HCT116 (cell line): ENCODE measurements around the gene PANK1. TPM values are rescaled to one million over a fixed set of nuclear protein-coding genes. Genes with fewer than 3 reads are reported as not detected.

ENCODE experiments used
- ATAC-seq: fragments of 200-7000 bp; cut with Tn5 transposase; 2 replicates; pipeline ENCODE4 v1.9.1; 2020; ENCODE audit warnings: mild to moderate bottlenecking, moderate library complexity
- BruUV-seq: library from RNA; stranded (reverse); fragments of 400-500 nt; replicated peaks from 2 replicates; lab custom pipeline; 2021; lab: Mats Ljungman, UMichigan
- CTCF ChIA-PET: fragments of 300-600 bp; sonication (Branson Sonifier 250); formaldehyde crosslinking; loops from one replicate; lab custom pipeline; 2021; ENCODE audit warnings: antibody characterized with exemption; lab: Charles Lee
- POLR2A ChIA-PET: fragments of 300-600, 350-600 bp; sonication (Branson Sonifier 250); formaldehyde crosslinking; loops from one replicate; lab custom pipeline; 2021; ENCODE audit warnings: antibody characterized with exemption; lab: Charles Lee
- RAD21 ChIA-PET, 2 experiments: fragments of 300-600 bp; sonication (Branson Sonifier 250); formaldehyde crosslinking; loops; one replicate each; lab custom pipeline; 2023; ENCODE audit warnings: low total read pairs in 2 of 2; ENCODE audit not compliant: uncharacterized antibody in 2 of 2, unreplicated experiment in 2 of 2, low non-redundant PET in 1 of 2; lab: Charles Lee
- DNase-seq: peaks from one replicate; pipeline ENCODE4 v3.0.0-alpha.2; 2010; ENCODE audit warnings: low read depth, low spot score
- H2AFZ ChIP-seq: fragments of 200-600 bp; shearing (Covaris generic), sonication (generic); 2 replicates; pipeline ENCODE4 v1.6.1; 2017; ENCODE audit warnings: low read depth, mixed run types, mixed read lengths, antibody characterized with exemption, low read length; ENCODE audit not compliant: poor library complexity, severe bottlenecking
- H3K27ac ChIP-seq: 2 replicates; pipeline ENCODE4 v1.5.1; 2012; ENCODE audit warnings: low read depth, low read length
- H3K27me3 ChIP-seq: fragments of 200-600 bp; sonication (generic); 2 replicates; pipeline ENCODE4 v1.6.1; 2016; ENCODE audit warnings: mixed run types, low read length, mixed read lengths; ENCODE audit not compliant: insufficient read depth
- H3K36me3 ChIP-seq, 2 experiments: fragments of 200-500 bp in 1 of 2; fragments of 200-600 bp in 1 of 2; sonication (Bioruptor generic) in 1 of 2; sonication (generic) in 1 of 2; 2 replicates each; pipeline versions ENCODE4 v1.5.1 to v1.6.1; 2014 to 2016; ENCODE audit warnings: low read length in 2 of 2, inconsistent platforms in 1 of 2, mixed read lengths in 1 of 2, mixed run types in 1 of 2; ENCODE audit not compliant: insufficient read depth in 2 of 2, control insufficient read depth in 1 of 2
- H3K4me1 ChIP-seq, 2 experiments: fragments of 200-600 bp in 1 of 2; sonication (generic) in 1 of 2; 2 replicates each; pipeline versions ENCODE4 v1.5.1 to v1.6.1; 2012 to 2017; ENCODE audit warnings: low read length in 2 of 2, inconsistent platforms in 1 of 2, mild to moderate bottlenecking in 1 of 2, mixed read lengths in 1 of 2, mixed run types in 1 of 2, moderate library complexity in 1 of 2; ENCODE audit not compliant: insufficient read depth in 2 of 2, control insufficient read depth in 1 of 2
- H3K4me2 ChIP-seq: fragments of 200-600 bp; sonication (generic); 2 replicates; pipeline ENCODE4 v1.6.1; 2017; ENCODE audit warnings: mixed run types, low read length, mixed read lengths
- H3K4me3 ChIP-seq, 2 experiments: fragments of 200-600 bp in 1 of 2; sonication (generic) in 1 of 2; replicated peaks in 1 of 2; 2 replicates each; pipeline ENCODE4 v1.5.1; 2011 to 2016; ENCODE audit warnings: low read length in 2 of 2, control low read depth in 1 of 2, low read depth in 1 of 2, mild to moderate bottlenecking in 1 of 2, mixed read lengths in 1 of 2, mixed run types in 1 of 2
- H3K79me2 ChIP-seq: fragments of 200-600 bp; sonication (generic); 2 replicates; pipeline ENCODE4 v1.6.1; 2017; ENCODE audit warnings: mild to moderate bottlenecking, mixed run types, low read length, moderate library complexity, mixed read lengths; ENCODE audit not compliant: insufficient read depth
- H3K9ac ChIP-seq: fragments of 200-600 bp; sonication (generic); 2 replicates; pipeline ENCODE4 v1.6.1; 2016; ENCODE audit warnings: low read length, mixed read lengths
- H3K9me2 ChIP-seq: fragments of 200-600 bp; sonication (generic), shearing (Covaris generic); 2 replicates; pipeline ENCODE4 v1.6.1; 2017; ENCODE audit warnings: mixed run types, mild to moderate bottlenecking, moderate library complexity; ENCODE audit not compliant: insufficient read depth
- H3K9me3 ChIP-seq, 2 experiments: fragments of 200-500 bp in 1 of 2; fragments of 200-600 bp in 1 of 2; sonication (Bioruptor generic) in 1 of 2; sonication (generic) in 1 of 2; 2 replicates each; pipeline ENCODE4 v1.6.1; 2014 to 2017; ENCODE audit warnings: low read length in 2 of 2, mixed read lengths in 2 of 2, inconsistent platforms in 1 of 2, low read depth in 1 of 2, mild to moderate bottlenecking in 1 of 2, mixed run types in 1 of 2, moderate library complexity in 1 of 2; ENCODE audit not compliant: control insufficient read depth in 1 of 2, insufficient read depth in 1 of 2
- H4K20me1 ChIP-seq: fragments of 200-600 bp; sonication (generic), shearing (Covaris generic); 2 replicates; pipeline ENCODE4 v1.6.1; 2017; ENCODE audit warnings: mixed run types, mild to moderate bottlenecking, moderate library complexity; ENCODE audit not compliant: insufficient read depth
- CEBPB ChIP-seq: IDR thresholded peaks from 2 replicates; pipeline ENCODE4 v1.6.1; 2012; ENCODE audit warnings: low read depth
- CTCF ChIP-seq, 3 experiments: fragments of 200-600 bp in 1 of 3; sonication (generic) in 1 of 3; IDR thresholded peaks in 2 of 3; conservative IDR thresholded peaks in 1 of 3; 2 replicates each; pipeline ENCODE4 v1.5.1; 2012 to 2017; ENCODE audit warnings: low read depth in 2 of 3, low read length in 2 of 3, antibody characterized with exemption in 1 of 3, borderline replicate concordance in 1 of 3, control low read depth in 1 of 3, mild to moderate bottlenecking in 1 of 3, mixed read lengths in 1 of 3, mixed run types in 1 of 3, moderate library complexity in 1 of 3; ENCODE audit not compliant: insufficient read depth in 1 of 3
- EGR1 ChIP-seq: IDR thresholded peaks from 2 replicates; pipeline ENCODE4 v1.6.1; 2012; ENCODE audit warnings: low read depth
- EZH2phosphoT487 ChIP-seq: fragments of 200-600 bp; IDR thresholded peaks from 2 replicates; pipeline ENCODE4 v1.6.1; 2018; ENCODE audit warnings: antibody characterized with exemption, borderline replicate concordance
- FOSL1 ChIP-seq: IDR thresholded peaks from 2 replicates; pipeline ENCODE4 v1.6.1; 2012; ENCODE audit warnings: low read depth
- JUND ChIP-seq: IDR thresholded peaks from 2 replicates; pipeline ENCODE4 v1.6.1; 2012
- MAX ChIP-seq: IDR thresholded peaks from 2 replicates; pipeline ENCODE4 v1.6.1; 2012
- POLR2A ChIP-seq: IDR thresholded peaks from 2 replicates; pipeline ENCODE4 v1.7.0; 2011; ENCODE audit warnings: borderline replicate concordance; ENCODE audit not compliant: insufficient read depth, insufficient read length; ENCODE audit errors: extremely low read depth
- POLR2AphosphoS5 ChIP-seq: IDR thresholded peaks from 2 replicates; pipeline ENCODE4 v1.6.1; 2011; ENCODE audit warnings: mild to moderate bottlenecking, low read depth, low read length, moderate library complexity
- SP1 ChIP-seq: IDR thresholded peaks from 2 replicates; pipeline ENCODE4 v1.6.1; 2012; ENCODE audit warnings: low read depth
- YY1 ChIP-seq: IDR thresholded peaks from 2 replicates; pipeline ENCODE4 v1.6.1; 2011; ENCODE audit warnings: low read length, low read depth, moderate library complexity, mild to moderate bottlenecking; ENCODE audit not compliant: insufficient replicate concordance; ENCODE audit errors: extremely low read depth
- ZFX ChIP-seq: fragments of 450-650 bp; IDR thresholded peaks from 2 replicates; pipeline ENCODE4 v1.6.1; 2017
- intact Hi-C: fragments of 100-400 bp; cut with micrococcal nuclease; formaldehyde crosslinking; loops from 2 replicates; pipeline ENCODE4 v1.10.0; 2022
- microRNA counts: library from miRNA; unstranded; fragments of <30 nt; microRNA quantifications from one replicate; lab custom pipeline; 2015
- microRNA-seq: library from miRNA; unstranded; fragments of <30 nt; microRNA quantifications from one replicate; pipeline ENCODE4, GENCODE V29; 2016; ENCODE audit warnings: borderline number of aligned reads
- total RNA-seq: library from RNA; stranded (reverse); gene quantifications from one replicate; pipeline ENCODE4 v1.2.1, GENCODE V29; 2021; ENCODE audit not compliant: unreplicated experiment

Gene PANK1
- total RNA-seq, 1 experiment from 2014 or later: 6.4 TPM

GRCh38 chr10:89534826-89535166 lies 110.2 kb downstream of the PANK1 start:
- no peak for ATAC-seq
- intact Hi-C loops: no loop called here
- no peak overlapping the region for H3K4me3 ChIP-seq

More at GRCh38 chr10:89534826-89535166, 110.2 kb downstream of the PANK1 start:
- no peaks in the 10 kb centered on the region for H3K9me3 ChIP-seq
- H3K79me2 ChIP-seq: no peaks in the 10 kb centered on the region
- CTCF ChIA-PET: no interaction called here
- BruUV-seq: no TSS peak
- TF ChIP-seq FOSL1 (no peak), MAX (no peak), ZFX (no peak), SP1 (no peak), YY1 (no peak), POLR2AphosphoS5 (no peak), EGR1 (no peak), EZH2phosphoT487 (no peak), POLR2A (no peak), JUND (no peak), CTCF (IDR thresholded peaks at IDR 0.05 in 2 of 3, conservative IDR thresholded peaks at IDR 0.05 in 1 of 3; ENCODE audit: borderline replicate concordance in 1 of 3, insufficient read depth in 1 of 3, low read depth in 2 of 3, low read length in 2 of 3) (no peak), CEBPB (no peak)
- TF ChIP-seq, all 23 proteins: peak for 0
- Histone ChIP-seq H3K4me1 (no peaks in the 10 kb centered on the region), H3K9me2 (no peaks in the 10 kb centered on the region), H3K27me3 (no peaks in the 10 kb centered on the region), H3K4me2 (no peak overlapping the region), H3K27ac (no peak overlapping the region), H2AFZ (no peak overlapping the region), H3K36me3 (no peaks in the 10 kb centered on the region), H4K20me1 (no peaks in the 10 kb centered on the region), H3K9ac (no peak overlapping the region)
- no peak for DNase-seq
- POLR2A ChIA-PET: no interaction called here
- RAD21 ChIA-PET: interaction anchor here in 1 of 2 experiments (0.6 kb wide), 1 partner anchor 26 kb away, joined by 3 read pairs; no protein-coding TSS in a partner anchor

MicroRNAs within 50 kb of the gene (microRNA counts, 767-probe panel; counts per million panel counts)
- not detected for microRNA hsa-miR-107 (lab: Ali Mortazavi, UCI)

Small RNA genes lying within 50 kb of the gene (microRNA-seq; reads per million reads assigned to microRNA genes)
- gene MIR107: 1,671 reads per million, percentile 85 among the genes with 10 or more reads in this experiment

Other genes starting within 250 kb of the PANK1 start
- 11.1 TPM for gene IFIT5, start 230.7 kb downstream of the PANK1 start, total RNA-seq
- gene SLC16A12, start 109.6 kb downstream of the PANK1 start, total RNA-seq: not detected
- 50.2 TPM for gene KIF20B, start 56.3 kb upstream of the PANK1 start, total RNA-seq